ENCODE results near the gene C1QTNF2. TPM values are rescaled to one million over a fixed set of nuclear protein-coding genes. Genes with fewer than 3 reads are reported as not detected.

Gene C1QTNF2
- total and polyA plus RNA-seq, 2 of the 8 experiments (the other 6 are each of a cell fraction or from before 2014, with no cell fraction given), result 1.0 to 2.0 TPM

DNA sequence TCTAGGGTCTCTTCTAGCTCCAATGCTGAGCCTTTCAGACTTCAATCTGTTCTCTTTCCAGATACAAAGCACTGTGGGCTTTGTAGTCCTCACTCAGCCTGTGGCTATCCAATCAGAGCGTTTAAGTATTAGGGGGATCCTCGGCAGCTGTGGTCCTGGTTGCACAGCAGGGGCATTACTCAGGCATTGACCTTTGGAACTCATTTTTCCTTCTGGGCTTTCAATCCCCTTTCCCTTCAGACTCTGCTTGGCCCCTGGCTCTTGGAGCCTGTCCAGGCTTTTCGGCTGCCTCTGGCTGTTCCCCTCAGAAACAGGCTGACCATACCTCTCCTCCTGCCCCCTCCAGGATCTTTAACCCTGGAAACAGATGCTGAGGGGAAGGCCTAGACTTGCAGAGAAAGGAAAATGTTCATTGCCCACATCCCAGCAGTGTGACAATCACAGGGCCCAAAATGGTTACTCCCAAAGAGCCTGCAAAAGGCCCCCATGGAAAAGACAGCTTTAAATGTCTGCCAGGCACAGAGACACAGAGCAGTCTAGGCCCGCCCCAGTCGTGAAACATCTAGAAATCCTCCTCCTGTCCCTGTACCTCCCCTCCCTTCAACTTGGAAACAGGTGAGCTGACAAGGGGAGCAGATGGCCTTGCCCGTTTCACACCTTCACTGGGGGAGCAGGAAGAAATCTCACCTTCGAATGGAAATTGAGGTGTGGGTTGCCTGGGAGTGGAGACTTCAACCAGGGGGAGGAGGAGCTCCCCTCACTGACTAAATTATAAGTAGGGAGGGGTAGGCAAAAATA lies 13.7 kb downstream of the C1QTNF2 start (continued):
- TF ChIP-seq CREB1 (IDR thresholded peaks at IDR 0.05) (no peak), GABPA (IDR thresholded peaks at IDR 0.05; ENCODE audit: borderline replicate concordance, insufficient read depth, low read length) (no peak)
